C4-2B (cell line): ENCODE data around the gene PTCD2.

Source experiments
- H3K27ac ChIP-seq: fragments of 450-650 bp; 2 replicates; pipeline ENCODE4 v1.5.1; 2017
- CTCF ChIP-seq: fragments of 450-650 bp; conservative IDR thresholded peaks from 2 replicates; pipeline ENCODE4 v1.5.1; 2017; ENCODE audit warnings: mild to moderate bottlenecking
- ZFX ChIP-seq: fragments of 450-650 bp; IDR thresholded peaks from 2 replicates; pipeline ENCODE4 v1.6.1; 2017

PTCD2 gene

GRCh38 chr5:72352616-72353015 is 32.4 kb downstream of the PTCD2 start:
- no peak for TF ChIP-seq CTCF
- no peak for TF ChIP-seq ZFX
- H3K27ac ChIP-seq: no peak overlapping the region

DNA sequence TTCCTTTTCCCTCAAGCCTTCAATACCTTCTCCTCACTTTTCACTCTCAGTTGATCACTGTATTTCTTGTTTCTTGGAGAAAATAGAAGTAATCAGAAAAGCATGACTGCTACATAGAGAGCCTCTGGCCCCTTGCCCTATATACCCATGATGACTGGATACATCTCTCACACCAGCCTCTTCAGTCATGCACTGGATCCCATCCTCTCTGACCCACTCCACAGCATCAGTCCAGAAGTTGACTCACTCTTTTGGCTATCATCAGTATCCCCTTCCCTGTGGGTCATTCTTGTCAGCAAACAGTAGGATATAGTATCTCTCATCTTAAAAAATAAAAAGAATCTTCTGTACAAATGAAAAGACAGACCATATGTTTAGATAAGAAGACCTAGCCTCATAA is 32.9 kb downstream of the PTCD2 start:
- H3K27ac ChIP-seq: no peak overlapping the region
- no peak for TF ChIP-seq CTCF
- TF ChIP-seq ZFX: no peak

DNA sequence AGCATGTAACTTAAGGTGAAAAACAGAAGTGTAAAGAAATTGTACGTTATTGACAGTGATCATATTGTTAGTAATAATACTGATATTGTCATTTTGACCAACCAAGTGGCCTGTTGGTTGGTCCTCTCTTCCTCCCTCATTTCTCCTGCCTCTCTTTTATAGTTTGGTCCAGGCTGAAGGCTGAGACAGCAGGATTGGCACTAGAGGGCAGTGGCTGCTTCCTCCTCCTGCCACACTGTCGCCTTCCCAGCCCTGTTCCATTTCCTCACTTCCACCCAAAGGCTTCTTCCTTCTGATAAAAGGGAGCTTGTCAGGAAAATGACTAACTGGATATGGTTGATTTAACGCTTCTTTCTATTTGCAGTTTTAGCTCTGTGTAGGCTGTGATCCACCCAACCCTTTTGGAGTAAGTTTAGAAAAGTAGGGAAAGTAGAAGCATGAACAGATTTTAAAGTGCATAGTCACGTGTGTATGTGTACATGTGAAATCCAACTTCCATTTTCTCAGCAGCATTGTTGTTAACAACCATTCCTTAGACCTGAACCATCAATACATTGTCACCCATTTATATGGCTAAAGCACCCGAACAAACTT is 35.6 kb downstream of the PTCD2 start:
- TF ChIP-seq ZFX: no peak
- TF ChIP-seq CTCF: peak; percentile 58
- no peak overlapping the region for H3K27ac ChIP-seq

- no peak overlapping the region for H3K27ac ChIP-seq
- no peak for TF ChIP-seq CTCF
- no peak for TF ChIP-seq ZFX
These were observed 36.2 kb downstream of the PTCD2 start for GRCh38 chr5:72356361-72356760.

DNA sequence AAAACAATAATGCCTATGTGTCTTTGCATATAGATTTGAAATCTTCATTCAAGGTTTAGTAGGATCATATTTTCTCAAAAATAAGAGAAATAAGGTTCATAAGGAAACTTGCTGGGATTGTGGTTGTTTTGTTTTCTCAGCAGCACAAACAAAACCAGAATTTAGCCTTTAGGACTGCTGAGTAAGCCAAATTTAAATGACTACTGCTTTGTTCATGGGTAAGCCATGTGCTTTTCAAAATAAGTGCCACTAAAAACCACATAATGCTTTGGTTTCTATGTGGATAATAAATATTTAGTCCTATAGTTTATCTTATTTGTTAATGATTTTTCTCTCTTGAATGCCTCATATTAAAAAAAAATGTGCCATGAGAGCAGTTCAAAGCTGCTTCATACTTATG is 38.8 kb downstream of the PTCD2 start:
- H3K27ac ChIP-seq: no peak overlapping the region
- TF ChIP-seq CTCF (no peak), ZFX (no peak)

DNA sequence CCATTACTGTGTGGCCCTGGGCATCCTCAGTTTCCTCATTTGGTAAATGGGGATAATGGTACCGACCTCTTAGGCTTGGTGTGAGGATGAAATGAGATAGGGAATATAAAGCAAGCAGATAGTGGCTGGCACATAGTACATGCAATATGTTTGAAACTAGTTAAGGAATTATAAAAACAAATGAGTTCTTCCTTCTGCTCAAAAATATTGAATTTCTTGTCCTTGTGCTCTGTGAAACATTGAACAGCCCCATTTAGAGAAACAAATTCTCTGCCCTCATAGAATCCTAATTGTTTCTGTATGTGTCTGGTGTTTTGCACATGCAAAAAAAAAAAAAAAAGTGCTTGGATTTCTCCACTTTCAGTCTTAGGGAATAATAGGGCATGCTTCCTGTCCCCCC is 39.7 kb downstream of the PTCD2 start:
- H3K27ac ChIP-seq: no peak overlapping the region
- TF ChIP-seq ZFX (no peak), CTCF (no peak)

GRCh38 chr5:72363166-72363802 is 43.1 kb downstream of the PTCD2 start:
- TF ChIP-seq CTCF (no peak), ZFX (no peak)
- no peak overlapping the region for H3K27ac ChIP-seq
